ENCODE results near the gene JMJD8. TPM values are rescaled to one million over a fixed set of nuclear protein-coding genes. Genes with fewer than 3 reads are reported as not detected.
"Not testable (repeated sequence)": the region's sequence is repeated elsewhere in the genome, so short reads cannot be mapped to it uniquely, and the experiment has no call there.

The JMJD8 gene
- total RNA-seq, 4 donors from 2014 or later, result 83.1 to 119 (median 101) TPM

DNA sequence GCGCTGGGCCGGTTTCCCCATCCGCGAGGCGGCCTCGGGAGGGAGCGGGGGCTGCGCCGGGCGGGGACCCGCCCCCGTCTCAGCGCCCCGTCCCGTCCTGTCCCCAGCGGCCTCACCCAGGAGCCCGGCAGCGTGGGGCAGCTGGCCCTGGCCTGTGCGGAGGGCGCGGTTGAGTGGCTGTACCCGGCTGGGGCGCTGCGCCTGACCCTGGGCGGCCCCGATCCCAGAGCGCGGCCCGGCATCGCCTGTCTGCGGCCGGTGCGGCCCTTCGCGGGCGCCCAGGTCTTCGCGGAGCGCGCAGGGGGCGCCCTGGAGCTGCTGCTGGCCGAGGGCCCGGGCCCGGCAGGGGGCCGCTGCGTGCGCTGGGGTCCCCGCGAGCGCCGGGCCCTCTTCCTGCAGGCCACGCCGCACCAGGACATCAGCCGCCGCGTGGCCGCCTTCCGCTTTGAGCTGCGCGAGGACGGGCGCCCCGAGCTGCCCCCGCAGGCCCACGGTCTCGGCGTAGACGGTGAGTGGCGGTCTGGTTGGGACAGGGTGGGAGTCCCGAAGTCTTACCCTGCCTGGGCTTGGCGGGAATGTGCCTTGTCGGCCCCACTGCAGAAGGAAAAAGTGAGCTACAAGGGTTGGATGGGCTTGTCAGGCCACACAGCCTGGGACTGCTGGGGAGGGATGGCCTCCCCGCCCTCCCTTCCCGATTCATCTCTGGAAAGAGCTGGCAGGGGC lies 31.5 kb upstream of the JMJD8 start:
- Histone ChIP-seq H3K27ac (peak overlapping the region; percentile 30 to 88 (median 81)), H3K27me3 (peaks cover 0 to 10% of the 10 kb centered on the region in 2 donors), H3K36me3 (no peaks in the 10 kb centered on the region), H3K4me1 (peaks cover 0 to 74% (median 43%) of the 10 kb centered on the region in 4 donors), H3K4me3 (peak overlapping the region; percentile 49 to 89 (median 66)), H3K9me3 (no peaks in the 10 kb centered on the region)
- DNase-seq (ENCODE audit: low spot score in 2 of 2), result no peak
- TF ChIP-seq CTCF (IDR thresholded peaks at IDR 0.05) (peak in 3 of 5 experiments; percentile 1 to 25 (median 20)), POLR2A (IDR thresholded peaks at IDR 0.05) (no peak)
- 1 to 2% methylated on average over 34 to 45 of the region's 74 CpGs for WGBS, 2 donors

DNA sequence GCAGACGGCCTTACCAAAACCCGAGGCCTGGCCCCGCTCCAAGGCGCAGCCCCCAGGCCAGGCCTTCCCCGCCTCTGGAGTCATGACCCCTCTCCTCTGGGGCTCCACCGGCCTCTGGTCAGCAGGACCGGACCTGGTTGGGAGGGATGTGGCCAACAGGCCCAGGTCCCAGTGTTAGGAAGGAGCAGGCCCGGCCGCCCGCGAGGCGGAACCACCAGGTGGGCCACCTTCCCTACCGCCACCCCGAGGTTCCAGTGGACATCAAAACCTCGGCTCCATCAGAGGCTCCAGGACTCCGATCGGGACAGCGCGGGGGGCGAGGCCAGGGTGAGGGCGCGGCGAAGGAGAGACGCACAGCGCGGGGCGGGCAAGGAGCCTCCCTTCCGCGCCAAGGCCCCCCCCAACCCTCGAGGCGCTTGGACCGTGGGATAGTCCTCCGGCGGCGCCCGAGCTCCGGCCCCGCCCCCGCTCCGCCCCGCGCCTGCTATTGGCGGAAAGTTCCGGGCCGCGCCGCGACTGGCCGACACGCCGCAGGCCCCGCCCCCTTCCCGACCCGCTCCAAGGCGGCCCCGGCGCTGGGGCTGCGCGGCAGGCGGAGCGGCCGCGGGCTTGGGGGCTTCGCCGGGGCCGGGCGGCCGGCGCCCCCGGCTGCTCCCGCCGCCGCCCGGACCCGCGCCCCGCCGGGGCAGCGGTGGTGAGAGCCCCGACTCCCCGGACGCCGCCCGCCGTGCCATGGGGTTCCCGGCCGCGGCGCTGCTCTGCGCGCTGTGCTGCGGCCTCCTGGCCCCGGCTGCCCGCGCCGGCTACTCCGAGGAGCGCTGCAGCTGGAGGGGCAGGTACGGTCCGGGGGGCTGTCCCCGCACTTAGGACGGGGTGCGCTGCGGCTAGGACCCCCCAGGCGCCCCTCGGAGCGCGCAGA lies 30.7 kb upstream of the JMJD8 start, which contains the start of gene METRN:
Gene METRN, plus strand, starts transcription at position 561 of the 919 bp plus-strand sequence. Its CDS starts 172 bp downstream, at position 733.
- TF ChIP-seq EP300 (IDR thresholded peaks at IDR 0.05) (peak in 1 of 2 donors; percentile 35), POLR2A (IDR thresholded peaks at IDR 0.05) (peak in 1 of 2 donors; percentile 46), CTCF (IDR thresholded peaks at IDR 0.05) (peak in 1 of 5 experiments; percentile 13)
- H3K4me1 ChIP-seq, result peaks cover 0 to 73% (median 37%) of the 10 kb centered on the region in 4 donors
- peak within 1 kb of the TSS; percentile 30 to 88 (median 81) for H3K27ac ChIP-seq
- peak; percentile 88 to 90 for DNase-seq (ENCODE audit: low spot score in 2 of 2)
- no peaks in the 10 kb centered on the region for H3K36me3 ChIP-seq
- H3K27me3 ChIP-seq, result peaks cover 0 to 18% of the 10 kb centered on the region in 2 donors
- no peaks in the 10 kb centered on the region for H3K9me3 ChIP-seq
- peak within 1 kb of the TSS; percentile 49 to 89 (median 66) for H3K4me3 ChIP-seq
- WGBS, 2 donors, result 2 to 8% methylated on average over 30 to 43 of the region's 108 CpGs

DNA sequence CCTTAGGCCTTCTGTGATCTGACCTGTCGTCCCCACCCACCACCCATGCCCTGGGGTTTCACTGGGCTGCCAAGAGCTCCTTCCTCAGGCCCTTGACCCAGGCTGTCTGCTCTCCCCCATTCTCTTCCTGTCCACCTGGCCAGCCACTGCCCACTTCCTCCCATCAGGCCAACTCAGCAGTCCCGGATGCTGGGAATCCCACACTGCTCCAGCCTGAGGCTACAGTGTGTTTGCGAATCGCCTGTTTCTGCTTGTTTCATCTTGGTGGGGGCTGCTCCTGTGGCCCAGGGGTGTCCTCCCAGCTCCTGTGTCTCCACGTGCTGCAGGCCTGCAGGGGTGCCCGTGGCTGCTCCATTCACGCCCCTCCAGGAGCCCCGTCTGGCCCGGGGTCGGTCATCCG lies 29.9 kb upstream of the JMJD8 start:
- peaks cover 0 to 26% of the 10 kb centered on the region in 2 donors for H3K27me3 ChIP-seq
- no peak for TF ChIP-seq CTCF (IDR thresholded peaks at IDR 0.05)
- H3K36me3 ChIP-seq, result no peaks in the 10 kb centered on the region
- WGBS, 2 donors, result 53 to 71% methylated on average over 3 to 10 of the region's 11 CpGs
- no peaks in the 10 kb centered on the region for H3K9me3 ChIP-seq
- peak overlapping the region in 1 of 4 donors; percentile 89 for H3K4me3 ChIP-seq
- peaks cover 0 to 68% (median 33%) of the 10 kb centered on the region in 4 donors for H3K4me1 ChIP-seq
- peak overlapping the region in 2 of 4 donors; percentile 58 to 63 for H3K27ac ChIP-seq
- DNase-seq (ENCODE audit: low spot score in 2 of 2), result no peak

- H3K27me3 ChIP-seq, result peaks cover under 1 to 39% of the 10 kb centered on the region in 2 donors
- H3K4me1 ChIP-seq, result peaks cover 0 to 55% (median 25%) of the 10 kb centered on the region in 4 donors
- 55 to 58% methylated on average over 13 of the region's 13 CpGs for WGBS, 2 donors
- not testable (repeated sequence) for H3K4me3 ChIP-seq; H3K9me3 ChIP-seq; DNase-seq (ENCODE audit: low spot score in 2 of 2); H3K36me3 ChIP-seq; H3K27ac ChIP-seq
- TF ChIP-seq CTCF (IDR thresholded peaks at IDR 0.05), result peak in 3 of 5 experiments; percentile 18 to 40 (median 31)
These were observed 28.7 kb upstream of the JMJD8 start for GRCh38 chr16:712740-713250.

All from tibial nerve (tissue), 4 donors.